PFSK-1 (cell line): ENCODE data around the gene MALAT1.

Source experiments
- FOXP2 ChIP-seq: optimal IDR thresholded peaks from 2 replicates; pipeline ENCODE3; 2011; ENCODE audit warnings: borderline replicate concordance, control low read depth, inconsistent platforms; ENCODE audit not compliant: insufficient read depth; ENCODE audit errors: extremely low read length, extremely low read depth
- POLR2AphosphoS5 ChIP-seq: IDR thresholded peaks from 2 replicates; pipeline ENCODE4 v1.6.1; 2012; ENCODE audit warnings: low read depth, mild to moderate bottlenecking, control low read depth, low read length, moderate library complexity
- REST ChIP-seq, 2 experiments: IDR thresholded peaks; 2 replicates each; pipeline versions ENCODE4 v1.6.1 to v1.8.0; 2011 to 2012; ENCODE audit warnings: low read depth in 2 of 2, low read length in 2 of 2, control low read depth in 1 of 2, inconsistent platforms in 1 of 2, mild to moderate bottlenecking in 1 of 2, moderate library complexity in 1 of 2; ENCODE audit not compliant: insufficient read depth in 1 of 2
- SIN3A ChIP-seq: IDR thresholded peaks from 2 replicates; pipeline ENCODE4 v1.6.1; 2012; ENCODE audit warnings: mild to moderate bottlenecking, low read length, moderate library complexity, borderline replicate concordance; ENCODE audit not compliant: insufficient read depth
- TAF1 ChIP-seq: IDR thresholded peaks from 2 replicates; pipeline ENCODE4 v1.6.1; 2012; ENCODE audit warnings: low read length, control low read depth, borderline replicate concordance; ENCODE audit not compliant: insufficient read depth

The MALAT1 gene

GRCh38 chr11:65504674-65505465, 6.0 kb downstream of the MALAT1 start:
- TF ChIP-seq REST (IDR thresholded peaks at IDR 0.05; ENCODE audit: insufficient read depth in 1 of 2, low read depth in 2 of 2, low read length in 2 of 2) (no peak), SIN3A (peak; percentile 24; the same call in 1 of the 2 replicates)

GRCh38 chr11:65505466-65506289, 6.8 kb downstream of the MALAT1 start:
- TF ChIP-seq FOXP2: no peak
- TF ChIP-seq SIN3A: no peak
- peak; percentile 60 for TF ChIP-seq POLR2AphosphoS5
- no peak for TF ChIP-seq TAF1

- TF ChIP-seq FOXP2 (no peak), POLR2AphosphoS5 (no peak), SIN3A (no peak), REST (IDR thresholded peaks at IDR 0.05; ENCODE audit: insufficient read depth in 1 of 2, low read depth in 2 of 2, low read length in 2 of 2) (no peak), TAF1 (peak; percentile 11; the same call in 1 of the 2 replicates)
Measured at GRCh38 chr11:65506290-65506771, 7.5 kb downstream of the MALAT1 start.

GRCh38 chr11:65506772-65507505, 8.1 kb downstream of the MALAT1 start:
- TF ChIP-seq POLR2AphosphoS5 (peak; percentile 94), SIN3A (peak; percentile 55), FOXP2 (no peak), TAF1 (0 out of 2 replicates have a peak, but pooled peaks have one; percentile 17)

- no peak for TF ChIP-seq REST (IDR thresholded peaks at IDR 0.05; ENCODE audit: insufficient read depth in 1 of 2, low read depth in 2 of 2, low read length in 2 of 2)
Measured at GRCh38 chr11:65516135-65516968, 17.5 kb downstream of the MALAT1 start.
